Measurements from ENCODE around the gene LSMEM2. TPM values are rescaled to one million over a fixed set of nuclear protein-coding genes. Genes with fewer than 3 reads are reported as not detected.
"Not testable (repeated sequence)": the region's sequence is repeated elsewhere in the genome, so short reads cannot be mapped to it uniquely, and the experiment has no call there.

The LSMEM2 gene
- total RNA-seq, 1 donor from 2014 or later: 29.8 TPM

DNA sequence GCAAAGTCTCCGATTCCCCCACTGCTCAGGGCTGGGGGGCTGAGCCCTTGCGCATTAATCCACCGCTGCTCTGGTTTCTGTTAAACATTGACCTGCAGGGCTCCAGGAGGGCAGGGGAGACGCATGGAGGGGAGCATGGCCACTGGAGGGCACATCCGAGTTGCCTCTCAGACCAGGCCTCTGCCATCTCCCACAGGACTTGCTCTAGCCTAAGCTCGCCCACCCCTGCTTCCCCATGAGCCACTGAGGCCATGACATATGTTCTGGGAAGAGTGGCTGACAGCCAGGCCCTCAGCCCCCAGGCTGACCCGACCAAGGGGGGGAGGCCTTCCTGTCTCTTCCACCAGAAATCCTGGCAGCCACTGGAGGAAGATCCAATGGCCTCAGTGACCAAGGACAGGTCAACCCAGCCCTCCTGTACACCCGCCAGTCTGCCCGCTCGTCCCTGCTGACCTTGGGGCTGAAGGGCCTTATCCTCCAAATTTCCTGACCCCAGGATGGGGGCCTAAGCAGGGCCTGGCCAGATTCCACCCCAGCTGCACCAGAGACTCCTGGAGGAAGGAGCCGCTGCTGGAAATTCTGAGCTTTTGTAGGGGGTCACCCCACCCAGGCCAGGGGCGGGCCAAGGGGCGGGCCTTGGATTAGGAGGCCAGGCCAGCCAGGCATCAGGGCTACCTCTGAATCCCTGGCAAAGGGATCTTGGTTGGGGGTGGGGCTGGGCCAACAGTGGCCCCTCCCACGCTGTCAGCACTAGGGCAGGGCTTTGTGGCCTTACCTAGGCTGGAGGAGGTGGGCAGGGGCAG is 24.3 kb downstream of the LSMEM2 start, which contains the start of gene HYAL1:
HYAL1 (minus strand) TSS at position 562 of the 803 bp plus-strand sequence. CDS start 618 bp downstream, outside the sequence.
- DNase-seq (ENCODE audit: missing footprints): peak; percentile 90
- intact Hi-C loops (cut with DNase I): loop anchor here (1.0 kb wide), 1 partner anchor 18 kb away; no protein-coding TSS in a partner anchor
- ATAC-seq: peak; percentile 40

DNA sequence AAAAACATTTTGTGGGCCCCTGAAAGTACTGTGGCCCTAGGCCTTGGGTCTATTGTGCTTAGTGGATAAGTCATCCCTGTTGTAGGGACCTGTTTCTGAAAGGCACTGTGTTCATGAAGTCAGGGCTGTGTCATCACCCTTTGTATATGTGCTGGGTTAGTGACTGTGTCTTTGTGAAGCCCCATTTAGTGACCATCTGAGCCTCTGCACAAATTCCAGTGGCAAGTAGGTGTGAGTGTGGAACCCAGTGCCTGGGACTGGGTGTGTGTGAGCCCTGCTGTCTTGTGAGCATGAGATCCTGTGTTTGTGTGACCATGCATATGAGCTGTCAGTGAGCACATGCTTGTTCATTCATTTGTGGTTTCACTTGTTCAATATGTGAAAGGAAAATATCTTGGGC is 25.7 kb downstream of the LSMEM2 start:
- ATAC-seq (no peak), DNase-seq (ENCODE audit: missing footprints) (no peak)
- intact Hi-C loops (cut with DNase I): no loop called here

DNA sequence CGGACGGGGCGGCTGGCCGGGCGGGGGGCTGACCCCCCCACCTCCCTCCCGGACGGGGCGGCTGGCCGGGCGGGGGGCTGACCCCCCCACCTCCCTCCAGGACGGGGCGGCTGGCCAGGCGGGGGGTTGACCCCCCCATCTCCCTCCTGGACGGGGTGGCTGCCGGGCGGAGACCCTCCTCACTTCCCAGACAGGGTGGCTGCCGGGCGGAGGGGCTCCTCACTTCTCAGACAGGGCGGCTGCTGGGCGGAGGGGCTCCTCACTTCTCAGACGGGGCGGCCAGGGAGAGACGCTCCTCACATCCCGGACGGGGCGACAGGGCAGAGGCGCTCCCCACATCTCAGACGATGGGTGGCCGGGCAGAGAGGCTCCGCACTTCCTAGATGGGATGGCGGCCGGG is 33.2 kb downstream of the LSMEM2 start:
- intact Hi-C loops (cut with DNase I); ATAC-seq: not testable (repeated sequence)
- DNase-seq (ENCODE audit: missing footprints): peak; percentile 23

DNA sequence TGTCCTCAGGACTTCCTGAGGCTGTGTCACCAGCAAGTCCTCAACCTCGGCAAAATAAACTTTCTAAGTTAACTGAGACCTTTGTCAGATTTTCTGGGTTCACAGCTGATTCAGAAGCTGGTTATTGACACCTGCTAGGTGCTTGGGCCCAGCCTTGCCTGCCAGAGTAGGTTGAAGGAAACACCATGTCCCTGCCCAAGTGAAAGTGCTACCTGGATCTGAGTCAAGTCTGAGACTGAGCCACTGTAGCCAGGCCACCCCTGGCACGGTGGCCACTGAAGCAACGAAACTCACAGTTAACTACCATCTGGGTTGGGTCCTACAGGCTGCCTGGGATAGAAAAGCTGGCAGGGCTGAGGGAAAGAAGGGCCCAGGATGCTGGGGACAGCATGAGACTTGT is 35.5 kb downstream of the LSMEM2 start:
- peak; percentile 58 for DNase-seq (ENCODE audit: missing footprints)
- intact Hi-C loops (cut with DNase I): no loop called here
- ATAC-seq: peak; percentile 29

DNA sequence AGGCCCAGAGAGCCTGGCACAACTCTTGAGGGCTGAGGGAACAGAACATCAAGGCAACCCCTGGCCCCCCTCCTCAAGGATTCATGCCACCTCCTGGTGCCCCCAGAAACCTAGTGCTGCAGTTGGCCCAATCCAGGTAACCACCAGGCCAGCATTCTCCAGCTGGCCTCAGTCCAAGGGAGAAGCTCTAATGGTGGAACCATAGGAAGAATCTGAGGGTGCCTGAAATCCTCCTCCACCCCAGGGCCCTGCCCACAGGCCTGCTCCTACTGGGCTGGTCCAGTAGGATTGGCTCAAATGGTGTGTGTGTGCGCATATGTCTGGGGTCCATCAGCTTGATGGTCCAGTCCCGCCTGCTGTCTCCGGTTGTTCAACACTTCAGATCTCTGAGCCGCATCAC is 35.9 kb downstream of the LSMEM2 start:
- DNase-seq (ENCODE audit: missing footprints) (peak; percentile 30), ATAC-seq (no peak)
- intact Hi-C loops (cut with DNase I): no loop called here

DNA sequence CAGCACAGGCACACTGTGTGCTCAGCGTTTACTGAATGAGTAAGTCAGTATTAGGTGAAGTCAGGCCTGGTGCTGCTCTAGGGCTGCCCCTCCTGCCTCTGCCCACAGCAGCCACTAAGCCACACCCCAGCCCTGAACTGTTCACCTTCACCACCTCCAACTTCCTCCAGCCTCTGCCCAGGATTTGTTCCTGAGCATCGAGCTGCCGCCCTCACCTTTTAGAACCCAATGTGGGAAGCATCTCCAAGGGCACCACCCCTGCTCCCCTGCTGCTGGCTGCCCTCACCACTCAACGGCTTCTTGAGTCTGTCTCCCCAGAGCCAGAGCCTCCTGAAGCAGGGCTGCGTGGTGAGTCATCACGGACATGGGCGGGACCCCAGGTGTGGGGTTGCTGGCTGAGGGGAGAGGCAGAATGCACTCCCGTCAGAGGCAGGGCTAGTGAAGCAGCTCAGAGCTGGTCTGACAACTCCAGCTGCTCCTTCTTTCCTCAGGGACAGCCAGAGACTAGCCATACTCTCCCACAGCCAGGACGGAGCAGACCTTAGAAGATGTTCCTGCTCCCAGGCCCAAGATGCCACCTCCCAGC is 37.9 kb downstream of the LSMEM2 start:
- DNase-seq (ENCODE audit: missing footprints) (peak; percentile 40), ATAC-seq (no peak)
- intact Hi-C loops (cut with DNase I): no loop called here

DNA sequence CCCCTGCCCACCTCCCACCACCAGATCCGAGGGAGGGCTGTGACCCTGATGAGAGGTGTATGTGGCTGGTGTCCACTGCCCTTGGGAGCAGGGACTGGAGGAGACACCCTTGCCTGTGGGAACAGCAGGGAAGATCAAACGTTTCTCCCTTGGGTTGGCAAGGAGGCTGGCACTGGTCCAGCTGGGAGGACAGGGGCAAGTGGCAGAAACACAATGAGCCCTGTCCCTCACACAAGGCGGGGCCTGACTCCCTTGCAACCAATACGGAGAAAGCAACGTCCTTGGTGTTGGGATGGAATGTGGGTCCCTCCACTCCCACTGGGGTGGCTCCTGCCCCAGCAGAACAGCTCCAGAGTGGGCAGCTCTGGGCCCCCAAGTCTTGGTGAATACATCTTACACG is 38.4 kb downstream of the LSMEM2 start:
- intact Hi-C loops (cut with DNase I): no loop called here
- no peak for ATAC-seq

DNA sequence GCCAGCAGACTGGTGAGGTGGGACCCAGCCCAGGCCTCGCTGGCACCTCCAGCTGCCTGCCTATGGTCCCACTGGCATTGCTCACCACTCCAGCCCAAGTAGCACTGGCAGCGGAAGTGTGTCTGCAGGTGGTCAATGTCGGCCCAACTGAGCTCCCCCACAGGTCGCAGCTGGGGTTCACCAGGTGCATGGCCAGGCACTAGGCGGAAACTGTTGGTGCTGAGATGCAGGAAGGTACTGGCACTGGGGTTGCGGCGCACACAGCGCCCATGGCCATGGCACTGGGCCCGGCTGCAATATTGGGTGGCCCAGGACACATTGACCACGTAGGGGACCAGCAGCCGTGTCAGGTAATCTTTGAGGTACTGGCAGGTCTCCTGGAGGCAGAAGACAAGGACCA is 39.3 kb downstream of the LSMEM2 start:
- intact Hi-C loops (cut with DNase I): no loop called here

More for the DNA sequence above, 38.4 kb downstream of the LSMEM2 start:
- peak; percentile 75 for DNase-seq (ENCODE audit: missing footprints)

DNA sequence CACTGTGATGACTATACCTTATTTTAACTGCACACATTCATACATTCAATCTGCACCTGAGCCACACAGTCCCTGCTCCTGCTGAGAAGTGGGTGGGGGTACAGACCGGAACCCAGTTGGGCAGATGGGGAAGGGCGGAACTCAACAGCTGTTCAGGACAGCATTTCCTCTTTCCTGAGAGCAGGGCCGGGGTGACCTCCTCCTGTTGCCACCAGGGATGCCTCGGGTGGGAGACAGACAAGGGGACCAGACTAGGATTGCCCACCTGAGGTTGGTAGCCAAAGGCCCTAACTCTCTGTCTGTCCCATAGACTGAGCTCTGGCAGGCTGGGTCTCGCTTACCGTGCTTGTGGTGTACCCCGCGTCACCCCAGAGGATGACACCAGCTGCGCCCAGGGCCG is 39.7 kb downstream of the LSMEM2 start:
- DNase-seq (ENCODE audit: missing footprints) (peak; percentile 71), ATAC-seq (no peak)
- intact Hi-C loops (cut with DNase I): no loop called here

More for the DNA sequence above, 39.3 kb downstream of the LSMEM2 start:
- DNase-seq (ENCODE audit: missing footprints): peak; percentile 53
- no peak for ATAC-seq

DNA sequence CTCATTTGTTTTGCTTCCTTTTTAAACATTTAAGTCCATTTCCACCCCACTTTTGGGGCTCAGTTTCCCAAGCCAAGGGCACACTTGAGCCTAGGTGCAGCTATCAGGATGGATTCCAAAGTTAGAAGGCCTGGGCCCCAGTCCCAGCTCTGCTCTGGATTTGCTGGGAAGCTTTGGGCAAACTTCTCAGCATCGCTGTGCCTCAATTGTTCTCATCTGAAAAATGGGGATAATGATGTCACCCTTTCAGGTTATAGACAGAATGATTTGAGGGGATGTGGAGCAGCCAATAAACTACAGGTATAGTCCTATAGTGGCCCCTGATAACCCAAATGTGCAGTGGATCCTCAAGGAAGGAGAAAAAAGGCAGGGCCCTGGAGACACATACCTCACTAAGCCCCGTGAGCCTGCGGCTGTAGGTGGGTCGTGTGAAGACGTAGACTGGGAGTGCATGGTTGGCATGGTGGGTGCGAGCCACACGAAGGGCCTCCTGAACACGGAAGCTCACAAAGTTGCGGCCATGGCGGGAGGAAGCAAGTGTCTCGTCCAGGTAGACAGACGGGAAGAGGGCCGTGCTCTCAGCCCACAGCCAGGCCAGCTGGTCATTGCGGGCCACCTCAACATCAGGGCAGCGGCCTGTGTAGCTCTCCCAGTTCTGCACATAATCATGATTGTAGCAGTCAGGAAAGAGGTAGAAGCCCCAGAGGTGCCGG is 40.5 kb downstream of the LSMEM2 start:
- ATAC-seq (no peak), DNase-seq (ENCODE audit: missing footprints) (peak; percentile 64)
- intact Hi-C loops (cut with DNase I): no loop called here

DNA sequence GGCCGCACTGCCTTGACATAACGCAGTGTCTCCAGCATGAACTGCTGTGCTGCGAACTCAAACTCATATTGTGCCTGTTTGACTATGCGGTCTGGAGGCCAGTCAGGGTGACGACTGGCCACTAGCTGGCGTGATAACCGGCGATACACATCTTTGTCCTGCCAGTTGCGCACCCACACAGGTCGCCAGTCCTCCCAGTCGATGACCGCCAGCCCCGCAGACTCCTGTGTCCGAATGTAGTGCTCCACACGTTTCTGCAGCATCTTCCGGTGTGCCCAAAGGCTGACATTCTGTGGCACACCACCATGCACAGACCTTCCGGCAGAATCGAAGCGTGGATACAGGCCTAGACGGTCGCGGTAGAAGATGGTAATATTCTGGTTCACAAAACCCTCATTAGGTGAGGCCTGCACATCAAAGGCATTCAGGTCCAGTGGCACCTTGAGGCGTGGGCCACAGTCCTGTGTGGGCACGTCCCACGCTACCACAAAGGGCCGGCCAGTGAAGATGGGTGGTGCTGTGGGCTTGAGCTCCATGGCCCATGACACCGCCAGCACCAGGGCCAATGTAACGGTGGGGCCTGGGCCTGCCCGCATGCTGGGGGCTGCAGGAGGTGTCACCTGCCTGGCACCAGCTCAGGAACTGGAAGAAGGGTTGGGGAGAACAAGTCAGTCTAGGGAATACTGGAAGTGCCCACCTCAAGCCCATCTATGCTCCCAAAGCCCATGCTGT is 41.2 kb downstream of the LSMEM2 start:
- no peak for ATAC-seq
- DNase-seq (ENCODE audit: missing footprints): peak; percentile 18
- intact Hi-C loops (cut with DNase I): no loop called here

DNA sequence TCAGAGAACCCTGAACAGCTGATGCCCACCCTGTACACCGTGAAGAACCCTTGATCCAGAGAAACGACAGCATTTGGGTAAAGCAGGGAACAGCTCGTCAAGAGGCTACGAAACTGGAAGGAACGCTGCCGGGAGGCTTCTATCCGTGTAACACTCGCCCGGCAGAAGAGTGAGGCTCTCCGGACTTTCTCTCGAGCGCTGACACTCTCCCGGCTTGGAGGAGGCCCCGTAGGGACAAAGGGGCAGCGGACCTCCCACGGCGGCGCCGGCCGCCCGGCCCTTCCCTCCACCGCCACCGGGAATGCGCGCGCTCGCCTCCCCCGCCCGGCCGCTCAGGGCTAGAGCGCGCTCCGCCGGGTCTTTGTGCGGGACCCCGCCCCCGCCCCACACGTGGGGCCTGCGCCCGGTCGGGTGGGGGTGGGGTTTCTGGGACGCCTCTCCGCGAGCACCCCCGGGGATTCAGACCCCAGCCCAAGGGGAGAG is 42.0 kb downstream of the LSMEM2 start:
- intact Hi-C loops (cut with DNase I): loop anchor here (1.0 kb wide), 2 partner anchors 18 to 22 kb away; partner anchors contain the start of genes HYAL1, HYAL3 and NAA80
- DNase-seq (ENCODE audit: missing footprints) (peak; percentile 91), ATAC-seq (peak; percentile 73)

DNA sequence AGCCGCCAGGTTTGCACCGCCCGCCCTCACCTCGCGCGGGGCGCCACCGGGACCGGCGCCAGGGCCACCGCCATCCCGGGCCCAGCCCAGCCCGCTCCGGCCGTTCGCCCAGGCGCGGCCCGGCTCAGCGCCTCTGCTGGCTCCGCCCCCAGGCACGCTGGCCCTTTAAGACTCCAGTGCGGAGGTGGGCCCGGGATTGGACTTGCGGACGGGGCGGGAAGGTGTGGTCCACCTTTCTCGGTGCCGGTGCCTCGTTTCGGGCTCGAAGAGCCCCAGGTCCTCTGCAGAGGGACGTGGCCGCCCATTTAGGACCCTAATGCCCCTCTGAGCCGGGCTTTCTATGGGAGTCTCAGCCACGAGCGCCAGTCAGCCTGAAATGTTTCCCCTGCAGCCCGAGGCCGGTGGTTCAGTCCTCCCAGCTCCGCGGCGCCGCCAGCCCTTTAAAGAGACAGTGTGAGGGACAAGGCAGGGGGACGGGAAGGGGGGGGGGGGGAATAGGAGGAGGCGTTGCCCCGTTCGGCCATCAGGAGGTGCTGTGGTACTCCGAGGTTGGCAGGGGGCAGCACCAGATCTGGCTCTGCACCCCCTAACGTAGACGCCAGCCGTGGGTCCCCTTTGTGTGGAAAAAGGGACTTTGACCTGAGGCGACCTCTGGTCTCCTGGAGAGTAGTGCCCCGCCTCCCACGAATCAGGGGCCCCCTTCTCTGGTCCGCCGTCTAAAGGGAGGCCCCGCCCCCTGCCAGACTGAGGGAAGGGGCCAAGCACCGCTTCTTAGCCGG is 42.6 kb downstream of the LSMEM2 start:
- DNase-seq (ENCODE audit: missing footprints) (peak; percentile 96), ATAC-seq (peak; percentile 84)
- intact Hi-C loops (cut with DNase I): loop anchor here (1.0 kb wide), 2 partner anchors 18 to 22 kb away; partner anchors contain the start of genes HYAL1, HYAL3 and NAA80

DNA sequence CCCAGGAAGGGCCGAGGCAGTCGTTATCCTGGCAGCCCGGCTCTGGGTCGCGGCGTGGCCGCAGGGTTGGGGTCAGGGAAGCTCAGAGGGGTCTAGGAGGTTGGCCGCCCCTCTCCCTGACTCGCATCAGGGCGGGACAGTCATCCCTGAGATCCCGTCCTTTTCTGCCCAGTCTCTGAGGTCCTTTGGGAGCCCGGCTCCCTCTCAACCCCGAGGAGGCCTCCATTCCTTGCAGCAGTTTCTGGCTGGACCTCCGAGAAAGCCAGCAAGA is 43.2 kb downstream of the LSMEM2 start:
- intact Hi-C loops (cut with DNase I): no loop called here
- no peak for DNase-seq (ENCODE audit: missing footprints)
- ATAC-seq: no peak

DNA sequence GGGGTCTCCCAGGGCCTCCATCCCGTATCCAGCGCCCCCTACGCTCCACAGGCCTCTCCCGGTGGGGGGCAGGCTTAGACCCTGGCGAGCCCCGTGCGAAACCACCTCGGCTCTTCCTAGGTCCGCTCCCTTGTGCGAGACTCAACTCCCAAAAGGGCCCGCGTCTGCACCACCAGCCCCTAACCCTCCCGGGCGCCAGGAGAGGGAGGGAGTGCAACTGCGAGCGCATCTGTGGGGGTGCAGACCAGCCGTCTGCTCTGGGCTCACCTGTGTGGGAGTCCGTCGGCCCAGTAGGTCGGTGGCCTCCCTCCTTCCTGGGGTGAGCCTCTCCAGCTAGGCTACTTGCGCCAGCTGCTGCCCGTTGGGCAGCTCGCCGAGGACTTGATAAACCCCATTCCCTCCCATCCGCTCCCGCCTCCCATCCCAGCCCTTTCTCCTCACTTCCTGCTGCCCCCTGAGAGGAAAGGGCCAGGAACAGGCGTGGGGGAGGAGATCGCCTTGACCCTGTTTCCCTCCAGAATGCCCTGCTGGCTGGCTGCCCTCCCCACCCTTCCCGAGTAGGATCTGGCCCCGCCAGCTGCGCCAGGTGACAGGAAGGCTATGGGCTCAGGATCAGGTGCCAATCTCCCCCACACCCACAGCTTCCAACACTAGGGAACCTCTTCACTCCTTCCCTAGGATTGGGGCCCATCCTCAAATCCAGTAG is 43.7 kb downstream of the LSMEM2 start, which contains the start of gene HYAL2:
HYAL2 (minus strand) TSS at position 360 of the 706 bp plus-strand sequence. CDS start 2,256 bp downstream, outside the sequence.
- DNase-seq (ENCODE audit: missing footprints): peak; percentile 81
- no peak for ATAC-seq
- intact Hi-C loops (cut with DNase I): no loop called here

DNA sequence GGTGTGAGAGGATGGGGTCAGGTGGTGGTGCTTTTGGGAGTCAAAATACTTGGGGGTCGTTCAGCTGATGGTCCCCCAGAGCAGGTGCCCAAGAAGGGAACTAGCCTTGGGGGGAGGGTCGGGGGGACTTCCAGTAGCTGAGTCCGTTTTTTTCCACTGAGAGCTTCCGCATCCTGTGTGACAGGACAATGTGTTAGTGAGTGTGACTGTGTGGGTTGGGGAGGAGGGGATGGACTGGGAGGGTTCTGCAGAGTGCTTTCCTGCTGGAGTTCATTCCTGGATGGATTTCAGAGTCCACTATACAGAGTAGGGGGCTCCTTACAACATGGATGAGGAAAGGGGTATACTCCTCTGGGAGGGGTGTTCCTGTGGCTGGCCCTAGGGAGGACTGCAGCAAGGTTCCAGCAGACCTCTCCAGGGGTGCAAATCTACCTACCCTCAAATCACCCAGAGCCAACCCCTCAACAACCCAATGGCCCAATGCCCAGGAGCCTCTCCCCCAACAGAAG is 44.3 kb downstream of the LSMEM2 start:
- DNase-seq (ENCODE audit: missing footprints) (peak; percentile 69), ATAC-seq (no peak)
- intact Hi-C loops (cut with DNase I): no loop called here

DNA sequence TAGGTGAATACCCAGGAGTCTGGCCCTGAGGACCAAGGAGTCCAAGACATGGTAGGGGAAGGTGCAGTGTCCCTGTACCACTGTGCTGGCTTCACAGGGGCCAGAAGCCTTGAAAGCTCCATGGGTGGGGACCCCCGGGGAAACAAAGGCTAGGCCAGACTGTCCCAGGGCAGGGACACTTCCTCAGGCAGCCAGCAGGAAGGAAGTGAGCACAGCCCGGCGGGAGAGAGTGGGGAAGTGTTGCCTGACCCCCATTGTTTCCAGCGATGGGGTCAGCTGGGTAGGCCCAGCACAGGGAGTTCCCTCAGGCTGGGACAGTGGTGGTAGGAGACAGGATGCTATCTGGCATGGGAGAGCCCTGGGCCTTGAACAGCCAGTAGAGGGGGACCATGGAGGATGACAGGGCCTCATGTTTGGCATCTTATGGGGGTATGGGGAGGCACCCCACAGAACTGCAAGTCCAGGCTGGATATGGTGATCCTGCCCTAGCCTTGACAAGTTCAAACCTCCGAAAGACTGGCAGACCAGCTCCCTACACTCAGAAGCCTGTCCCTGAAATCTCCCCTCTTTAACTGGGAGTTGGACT is 44.8 kb downstream of the LSMEM2 start:
- ATAC-seq: peak; percentile 1
- DNase-seq (ENCODE audit: missing footprints): no peak
- intact Hi-C loops (cut with DNase I): loop anchor here (1.0 to 2.0 kb wide), 2 partner anchors 49 to 63 kb away; no protein-coding TSS in a partner anchor
